ENCODE measurements around the gene LRMDA.
"Not testable (repeated sequence)": the region's sequence is repeated elsewhere in the genome, so short reads cannot be mapped to it uniquely, and the experiment has no call there.

Gene LRMDA

DNA sequence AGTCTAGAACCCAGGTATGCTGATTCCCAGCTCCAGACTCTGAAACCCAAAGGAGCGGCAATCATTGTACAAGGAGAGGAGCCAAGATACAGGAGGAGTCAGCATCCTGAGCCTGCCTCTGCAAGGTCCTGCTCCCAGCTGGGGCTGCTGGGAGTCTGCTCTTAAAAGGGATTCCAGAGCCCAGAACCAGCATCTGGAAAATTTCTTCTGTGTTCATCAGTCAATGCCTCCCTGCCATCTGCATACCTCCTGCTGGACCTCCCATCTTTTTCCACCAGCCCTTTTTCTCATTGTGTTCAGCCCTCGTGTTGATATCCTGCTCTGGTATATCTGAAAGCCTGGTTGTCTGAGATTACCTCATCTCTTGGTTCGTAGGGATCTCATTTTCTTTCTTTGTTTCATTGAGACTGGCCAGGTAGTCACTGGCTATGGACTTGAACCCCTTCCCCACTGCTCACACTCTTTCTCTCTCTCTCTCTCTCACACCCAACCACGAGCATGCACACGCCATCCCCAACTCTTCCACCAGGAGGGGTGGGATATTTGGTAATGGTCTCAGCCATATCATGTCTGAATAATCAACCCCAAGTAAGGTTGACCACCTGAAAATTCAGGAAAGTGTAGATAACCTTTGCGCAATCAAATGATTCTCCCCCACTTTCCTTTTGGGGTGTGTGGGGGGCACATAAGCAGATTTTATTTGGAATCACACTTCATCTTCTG is 608.8 kb downstream of the LRMDA start:
- DNase-seq = no peak

DNA sequence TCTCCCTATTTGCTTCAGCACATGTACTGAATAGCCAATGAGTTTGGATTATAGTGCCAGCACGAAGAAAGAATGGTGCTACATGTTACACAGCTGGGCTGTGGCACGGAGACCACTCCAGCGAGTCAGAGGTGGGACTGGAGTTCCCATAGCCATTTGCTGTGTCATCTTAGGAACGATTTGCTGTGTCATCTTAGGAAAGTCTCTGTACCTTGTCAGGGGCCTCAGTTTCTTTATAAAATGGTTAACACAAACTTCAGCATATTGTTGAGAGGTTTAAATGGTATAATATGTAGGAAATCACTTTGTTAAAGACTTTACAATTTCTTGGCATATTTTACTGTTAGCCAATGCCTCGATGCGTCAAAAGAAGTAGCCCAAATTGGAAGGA is 609.4 kb downstream of the LRMDA start:
- DNase-seq = no peak

DNA sequence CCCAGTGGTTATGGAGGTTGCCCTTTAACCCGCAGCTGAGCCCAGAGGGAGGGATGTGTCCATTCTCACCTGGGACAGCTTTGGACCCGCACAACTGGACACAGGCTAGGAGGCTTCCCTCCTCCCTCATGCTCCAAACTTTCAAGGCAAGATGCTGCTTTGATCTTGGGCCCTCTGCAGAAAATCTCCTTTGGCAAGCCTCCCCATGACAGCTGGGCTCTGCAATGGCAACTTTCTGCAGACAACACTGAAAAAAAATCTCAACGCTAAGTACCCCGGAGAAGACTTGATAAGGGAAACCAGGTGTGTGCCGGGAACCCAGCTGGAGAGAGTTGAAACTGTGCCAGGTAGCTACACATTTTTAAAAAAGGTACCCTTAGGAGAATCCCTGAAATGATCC is 610.1 kb downstream of the LRMDA start:
- DNase-seq = no peak

DNA sequence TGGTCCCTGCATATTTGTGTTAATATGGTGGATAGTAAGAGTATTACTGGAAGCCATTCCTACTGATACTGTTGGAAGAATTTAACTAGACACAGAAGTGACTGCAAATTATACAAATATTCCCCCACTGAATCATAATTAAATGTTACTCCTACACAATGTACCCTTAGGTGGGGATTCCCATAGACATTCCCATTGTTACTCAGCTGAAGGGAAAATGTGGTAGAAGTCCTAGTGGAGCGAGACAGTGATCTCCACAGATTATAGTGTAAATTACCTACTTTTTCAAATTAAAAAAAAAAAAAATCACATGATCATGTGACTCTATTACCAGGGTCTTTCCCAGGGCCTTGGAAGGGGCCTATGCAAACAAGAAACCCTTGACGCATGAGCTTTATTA is 611.8 kb downstream of the LRMDA start:
- no peak for DNase-seq

DNA sequence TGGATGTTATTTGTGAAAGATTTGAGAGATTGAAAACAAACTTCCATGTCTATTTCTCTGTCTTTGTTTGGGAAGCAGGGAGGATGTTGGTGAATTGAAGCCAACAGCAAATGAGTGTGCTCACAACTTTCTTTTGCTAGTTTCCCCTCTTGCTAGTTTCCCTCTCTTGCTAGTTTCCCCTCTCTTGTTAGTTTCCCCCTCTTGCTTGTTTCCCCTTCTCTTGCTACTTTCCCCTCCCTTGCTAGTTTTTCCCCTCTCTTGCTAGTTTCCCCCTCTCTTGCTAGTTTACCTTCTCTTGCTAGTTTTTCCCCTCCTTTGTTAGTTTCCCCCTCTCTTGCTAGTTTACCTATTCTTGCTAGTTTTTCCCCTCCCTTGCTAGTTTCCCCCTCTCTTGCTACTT is 613.3 kb downstream of the LRMDA start:
- DNase-seq = no peak

DNA sequence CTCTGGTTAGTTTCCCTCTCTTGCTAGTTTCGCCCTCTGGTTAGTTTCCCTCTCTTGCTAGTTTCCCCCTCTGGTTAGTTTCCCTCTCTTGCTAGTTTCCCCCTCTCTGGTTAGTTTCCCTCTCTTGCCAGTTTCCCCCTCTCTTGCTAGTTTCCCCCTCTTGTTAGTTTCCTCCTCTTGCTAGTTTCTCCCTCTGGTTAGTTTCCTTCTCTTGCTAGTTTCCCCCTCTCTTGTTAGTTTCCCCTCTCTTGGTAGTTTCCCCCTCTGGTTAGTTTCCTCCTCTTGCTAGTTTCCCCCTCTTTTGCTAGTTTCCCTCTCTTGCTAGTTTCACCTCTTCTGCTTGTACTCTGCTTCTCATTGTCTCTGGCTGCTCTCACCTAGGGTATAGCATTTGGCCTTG is 613.8 kb downstream of the LRMDA start:
- DNase-seq = no peak

DNA sequence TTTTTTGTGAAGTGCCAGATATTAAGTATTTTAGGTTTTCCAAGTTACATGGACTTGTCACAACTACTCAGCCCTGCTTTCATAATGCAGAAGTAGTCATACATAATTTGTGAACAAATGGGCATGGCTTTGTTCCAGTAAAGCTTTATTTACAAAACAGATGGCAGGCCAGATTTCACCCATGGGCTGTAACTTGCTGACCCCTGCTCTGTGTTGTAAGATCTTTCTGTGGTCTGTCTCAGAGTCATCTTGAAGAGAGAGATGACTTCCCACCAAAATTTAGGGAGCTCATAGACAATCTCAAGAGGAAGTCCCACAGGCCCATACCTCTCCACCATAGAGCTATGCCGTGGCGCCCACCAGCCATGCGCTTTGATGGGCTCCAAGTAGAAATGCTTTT is 616.1 kb downstream of the LRMDA start:
- DNase-seq = no peak

DNA sequence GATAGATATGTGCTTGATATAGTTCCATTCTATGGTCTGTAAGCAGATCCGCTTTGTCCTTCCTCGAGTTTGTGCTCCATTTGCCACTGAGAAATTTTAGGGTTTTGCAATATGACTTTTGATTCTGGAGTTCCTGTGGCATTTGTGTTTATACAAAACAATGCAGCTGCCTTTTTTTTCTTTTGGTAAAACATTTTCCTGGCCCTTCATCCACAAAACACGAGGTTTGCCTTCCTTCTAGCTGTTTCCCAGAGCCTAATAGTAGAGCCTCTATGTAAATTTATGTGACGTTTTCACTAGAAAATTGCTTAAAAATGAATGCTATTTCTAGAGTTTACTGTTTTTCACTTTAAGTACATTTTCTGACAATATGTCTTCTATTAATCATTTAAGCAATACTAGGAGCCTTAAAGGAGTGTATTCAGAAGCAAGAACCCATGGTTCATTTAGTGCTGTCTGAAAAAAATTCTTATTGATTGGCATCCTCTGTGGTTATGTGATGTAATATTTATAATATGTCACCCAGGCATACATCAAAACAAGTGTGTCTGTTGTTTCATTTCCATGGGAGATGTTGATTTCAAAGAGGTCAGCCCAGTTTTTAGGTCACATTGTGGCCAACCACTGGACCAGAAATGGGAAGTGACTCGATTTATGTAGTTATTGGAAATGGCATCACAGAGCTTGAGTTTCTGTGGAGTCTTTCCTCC is 618.3 kb downstream of the LRMDA start:
- DNase-seq = no peak

DNA sequence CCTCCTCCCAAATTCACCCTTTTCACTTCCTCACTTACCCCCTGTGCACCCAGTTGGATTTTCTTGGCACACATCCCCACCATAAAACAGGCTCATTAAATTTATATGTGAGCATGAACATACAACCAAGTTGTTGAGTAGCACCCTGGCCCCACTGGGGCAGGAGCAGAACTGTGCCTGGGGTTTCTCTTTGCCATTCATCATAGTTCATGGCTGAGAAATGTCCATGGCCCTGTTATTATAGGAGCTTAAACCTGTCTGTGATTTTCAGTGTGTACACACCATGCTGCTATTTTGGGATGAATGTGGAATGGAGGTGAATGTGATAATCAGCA is 618.8 kb downstream of the LRMDA start:
- DNase-seq = no peak

DNA sequence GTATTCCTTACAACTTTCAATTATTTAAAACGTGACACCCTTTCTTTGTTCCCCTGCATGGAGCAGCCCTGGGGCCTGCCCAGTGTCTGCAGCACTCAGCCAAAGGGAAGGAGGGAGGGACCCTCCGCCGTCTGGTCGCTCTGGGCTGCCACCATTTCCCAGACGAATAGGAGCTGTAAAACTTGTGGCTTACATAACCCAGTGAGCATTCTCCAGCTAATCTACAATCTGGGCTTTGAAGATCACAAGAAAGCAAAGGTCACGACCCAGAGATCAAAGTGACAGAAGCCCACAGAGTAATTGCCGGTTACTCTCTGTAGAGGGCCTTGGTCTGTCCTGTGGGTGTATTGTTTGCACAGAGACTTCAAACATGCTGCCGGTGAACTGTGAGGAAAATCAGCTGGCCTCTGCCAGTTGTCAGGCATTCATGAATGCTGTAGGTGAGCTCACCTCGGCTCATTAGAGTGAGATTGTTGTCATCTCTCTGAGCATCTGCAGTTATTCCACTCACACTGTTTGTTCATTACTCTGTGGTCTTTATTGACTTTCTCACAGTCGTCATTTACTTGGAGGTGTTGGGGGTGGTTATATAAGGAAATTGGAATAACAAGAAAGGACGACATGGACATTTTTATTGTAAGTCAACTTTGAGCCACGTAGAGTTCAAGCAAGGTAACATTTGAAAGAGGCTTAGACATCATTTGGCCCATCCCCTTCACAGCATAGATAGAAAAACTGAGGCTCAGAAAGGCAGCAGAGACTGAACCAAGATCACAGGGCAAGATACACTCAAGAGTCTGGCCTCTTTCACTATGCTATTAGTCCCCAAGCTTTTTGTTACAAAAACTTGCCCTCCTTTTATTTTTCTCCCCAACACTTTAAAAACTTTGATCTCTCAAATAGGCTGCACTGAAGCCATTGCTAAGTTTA is 619.8 kb downstream of the LRMDA start:
- DNase-seq = peak in 1 of 6 experiments; percentile 4

DNA sequence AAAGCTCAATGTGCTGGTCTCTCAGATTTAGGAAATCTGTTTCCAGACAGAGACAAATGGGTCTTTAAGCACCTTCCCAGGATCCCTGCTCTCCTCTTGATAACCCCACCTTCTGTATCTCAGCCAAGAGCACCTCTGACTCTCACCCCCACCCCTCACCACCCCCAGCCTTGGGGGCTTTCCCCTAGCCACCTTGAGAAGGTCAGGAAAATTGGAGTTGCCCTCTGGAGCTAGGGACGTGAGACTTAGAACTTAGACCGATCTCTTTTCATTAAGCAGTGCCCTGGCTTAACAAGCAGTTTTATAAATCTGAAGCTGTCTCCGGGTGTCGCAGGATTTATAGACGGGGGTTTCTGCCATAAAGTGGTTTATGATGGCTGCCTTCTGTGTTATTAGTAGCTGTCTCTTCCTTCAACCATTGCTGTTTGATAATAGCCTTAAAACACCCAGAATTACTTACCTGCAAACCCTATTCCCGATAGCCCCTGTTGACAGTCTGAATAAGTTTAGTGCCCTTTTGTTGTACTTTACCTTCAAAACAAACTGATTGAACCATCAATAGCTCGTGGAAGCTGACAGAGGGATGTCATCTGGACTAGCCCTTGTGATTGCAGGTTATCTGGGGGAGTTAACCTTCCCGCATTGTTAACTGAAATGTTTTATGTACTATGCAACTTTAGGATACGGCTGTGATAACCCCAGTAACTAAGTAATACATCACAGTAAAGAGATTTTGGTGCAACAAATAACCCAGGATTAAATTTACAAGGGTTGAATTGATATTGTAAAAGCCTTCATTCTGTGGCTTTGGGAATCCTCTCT is 621.5 kb downstream of the LRMDA start:
- DNase-seq = no peak

DNA sequence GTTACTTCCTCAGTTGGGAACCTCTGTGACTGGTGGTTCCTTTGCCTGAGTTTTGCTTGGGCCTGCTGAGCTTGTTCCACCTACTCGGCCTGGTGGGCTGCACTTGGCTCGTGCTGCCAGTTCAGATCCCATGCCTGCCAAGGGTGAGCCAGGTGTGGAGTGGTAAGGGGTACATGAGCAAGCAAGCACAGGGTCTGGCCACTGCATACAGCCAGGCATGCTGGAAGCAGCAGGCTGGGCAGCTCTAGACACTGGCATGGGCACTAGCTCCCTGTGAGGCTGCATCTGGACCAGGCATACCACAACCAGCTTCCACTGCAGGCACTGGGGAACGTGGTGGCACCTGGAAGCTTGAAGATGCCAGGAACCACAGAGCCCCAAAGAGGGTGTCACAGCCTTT is 624.0 kb downstream of the LRMDA start:
- no peak for DNase-seq

DNA sequence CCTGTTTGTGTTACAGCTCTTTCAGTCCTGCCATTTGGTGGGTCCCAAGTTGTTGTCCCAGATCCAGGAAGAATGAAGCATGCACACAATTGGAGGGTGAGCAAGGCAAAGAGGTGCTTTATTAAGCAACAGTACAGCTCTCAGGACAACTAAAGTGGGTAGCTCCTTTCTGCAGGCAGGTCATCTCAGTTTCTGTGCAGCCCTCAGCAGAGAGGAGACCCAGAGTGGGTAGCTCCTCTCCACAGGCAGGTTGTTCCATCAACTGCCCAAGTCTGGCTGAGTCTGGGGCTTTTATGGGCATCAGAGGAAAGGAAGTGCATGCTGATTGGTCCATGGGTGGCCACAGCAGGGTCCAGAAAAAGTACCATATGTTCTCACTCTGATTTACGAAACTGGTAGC is 624.5 kb downstream of the LRMDA start:
- DNase-seq = no peak

DNA sequence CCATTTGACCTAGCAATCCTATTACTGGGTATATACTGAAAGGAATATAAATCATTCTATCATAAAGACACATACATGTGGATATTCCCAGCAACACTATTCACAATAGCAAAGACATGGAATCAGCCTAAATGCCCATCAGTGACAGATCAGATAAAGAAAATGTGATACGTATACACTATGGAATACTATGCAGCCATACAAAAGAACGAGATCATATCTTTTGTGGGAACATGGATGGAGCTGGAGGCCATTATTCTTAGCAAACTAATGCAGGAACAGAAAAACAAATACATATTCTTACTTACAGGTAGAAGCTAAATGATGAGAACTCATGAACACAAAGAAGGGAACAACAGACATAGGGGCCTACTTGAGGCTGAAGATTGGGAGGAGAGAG is 629.6 kb downstream of the LRMDA start:
- DNase-seq = not testable (repeated sequence)

DNA sequence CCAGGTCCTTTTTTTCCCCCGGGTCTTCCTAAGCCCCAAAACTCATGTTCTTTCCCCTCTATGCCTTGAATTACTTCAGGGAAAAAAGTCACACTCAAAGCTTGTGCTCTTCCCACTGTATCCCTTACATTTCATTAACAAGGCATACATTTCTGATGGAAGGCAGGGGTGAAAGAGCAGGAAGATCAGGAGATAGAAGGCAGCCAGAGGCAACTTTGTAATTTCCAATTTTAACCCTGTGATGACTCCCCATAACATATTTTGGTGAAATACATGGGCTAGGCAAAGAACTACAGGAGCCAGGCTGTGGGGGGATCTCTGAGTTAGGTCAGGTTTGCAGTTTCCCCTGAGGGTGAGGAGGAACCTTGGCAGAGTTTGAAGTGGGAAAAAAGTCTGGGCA is 635.0 kb downstream of the LRMDA start:
- no peak for DNase-seq

DNA sequence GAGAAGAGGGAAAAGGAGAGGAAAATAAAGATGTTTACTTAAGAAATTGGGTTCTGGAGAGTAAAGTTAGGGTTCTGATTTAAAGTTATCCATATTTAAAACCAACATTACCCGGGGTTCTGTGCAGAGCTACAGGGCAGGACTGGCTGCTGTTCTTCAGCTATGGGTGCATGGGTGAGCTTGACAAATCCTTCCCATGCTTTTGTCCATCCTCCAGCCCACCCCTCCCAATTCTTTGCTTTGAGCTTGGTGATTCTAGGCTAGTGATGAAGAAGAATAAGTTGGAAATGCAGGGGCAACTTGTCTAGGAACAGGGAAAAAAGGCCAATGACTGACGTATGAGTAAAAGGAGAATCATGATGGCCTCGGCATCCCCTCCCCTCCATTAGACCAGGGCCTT is 636.0 kb downstream of the LRMDA start:
- no peak for DNase-seq

DNA sequence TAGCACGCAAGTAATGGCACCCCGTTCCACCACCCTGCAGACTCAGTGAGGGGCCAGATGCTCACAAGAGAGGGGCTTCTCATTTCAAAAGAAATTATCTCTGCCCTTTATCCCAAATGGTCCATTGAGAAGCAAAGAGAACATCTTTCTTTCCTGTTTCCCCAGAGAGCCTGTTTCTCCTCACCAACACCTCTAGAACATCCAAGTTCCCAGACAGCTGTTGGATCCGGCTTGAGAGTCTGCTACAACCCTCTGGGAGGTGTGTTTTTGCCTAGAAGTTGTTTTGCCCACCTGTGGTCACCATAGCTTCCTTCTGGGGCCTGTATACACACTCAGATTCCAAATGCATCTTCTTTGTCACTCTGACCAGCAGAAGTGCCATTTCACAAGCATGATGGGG is 637.4 kb downstream of the LRMDA start:
- DNase-seq = no peak

DNA sequence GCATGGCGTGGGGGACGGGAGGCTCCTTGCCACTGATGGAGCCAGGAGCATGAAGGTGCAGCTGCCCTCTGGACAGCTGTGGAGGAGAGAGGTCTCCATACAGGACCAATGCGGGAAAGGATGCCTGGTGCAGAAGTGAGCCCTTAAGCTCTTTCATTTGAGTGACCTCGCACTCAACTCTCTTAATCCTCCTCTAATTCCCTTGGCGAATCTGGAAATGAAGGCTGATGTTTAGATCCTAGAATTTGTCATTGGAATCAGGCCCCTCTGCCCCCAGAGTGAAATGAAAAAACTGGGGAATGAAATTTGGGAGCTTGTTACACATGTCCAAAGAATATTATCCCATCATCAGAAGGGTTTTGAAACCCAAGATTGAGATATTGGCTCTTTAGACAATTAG is 639.5 kb downstream of the LRMDA start:
- DNase-seq = no peak

DNA sequence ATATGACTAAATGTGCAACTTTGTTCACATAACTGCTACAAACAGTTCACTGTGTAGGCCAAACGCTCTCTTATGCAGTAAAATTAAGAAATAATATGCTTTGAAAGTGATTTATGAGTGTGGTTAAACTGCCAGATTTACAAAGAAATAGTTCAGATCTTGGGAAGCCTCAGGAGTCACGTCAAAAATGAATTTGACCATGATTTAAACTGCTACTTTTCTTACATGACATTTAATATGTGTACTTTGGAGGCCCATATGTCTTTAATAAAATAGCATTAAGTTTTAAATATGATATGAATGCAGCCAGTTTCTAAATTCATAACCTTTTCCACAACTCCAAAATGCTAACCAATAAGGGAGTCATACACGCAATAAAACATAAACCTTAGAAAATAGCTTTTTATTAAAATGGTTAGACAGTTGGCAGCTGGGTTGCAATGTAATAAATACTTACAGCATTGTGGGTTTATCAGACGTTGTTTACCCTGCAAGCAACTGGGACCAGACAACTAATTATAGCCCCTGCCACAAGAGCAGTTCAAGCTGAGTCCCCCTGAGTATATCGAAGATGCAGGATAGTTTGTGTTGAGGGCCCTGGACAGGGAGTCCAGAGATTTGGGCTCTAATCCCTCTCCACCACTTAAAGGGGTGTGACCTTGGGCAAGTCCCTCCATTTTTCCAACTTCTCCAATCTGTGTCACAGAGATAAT is 640.4 kb downstream of the LRMDA start:
- DNase-seq = no peak

DNA sequence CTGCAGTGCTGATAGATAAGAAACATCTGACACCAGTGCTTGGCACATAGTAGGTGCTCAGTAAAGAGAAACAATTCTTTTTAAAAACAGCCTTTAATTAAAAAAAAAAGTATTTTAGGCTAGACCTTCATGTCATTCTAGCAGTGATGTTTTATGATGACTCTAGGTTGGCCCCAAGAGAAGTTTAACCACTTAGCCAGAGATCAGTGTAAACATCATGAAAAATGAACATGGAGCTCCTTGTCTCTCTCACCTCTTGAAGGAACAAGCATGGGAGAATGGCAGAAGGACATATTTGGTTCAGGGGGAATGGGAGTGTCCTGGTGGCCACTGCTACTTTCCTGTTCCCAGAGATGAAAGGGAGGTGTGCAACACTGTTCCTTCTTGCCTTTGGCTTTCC is 641.0 kb downstream of the LRMDA start:
- DNase-seq = no peak

DNA sequence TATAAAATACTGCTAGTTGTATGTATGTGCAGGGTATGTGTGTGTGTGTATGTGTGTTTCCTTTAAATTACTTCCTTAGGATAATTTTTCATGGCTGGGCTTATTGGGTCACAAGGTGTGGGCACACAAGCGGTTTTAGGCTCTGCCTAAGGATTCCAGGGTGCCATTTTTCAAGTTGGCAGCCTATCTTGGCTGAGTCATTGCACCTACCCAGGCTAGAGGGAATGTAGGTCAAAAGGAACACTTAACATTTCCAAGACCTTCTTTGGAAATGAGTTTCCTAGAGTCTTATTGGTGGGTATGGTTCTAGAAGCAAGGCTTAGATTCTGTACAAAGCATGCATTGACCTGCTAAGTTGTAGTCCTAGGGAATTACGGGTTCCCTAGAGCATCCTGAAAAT is 642.1 kb downstream of the LRMDA start:
- no peak for DNase-seq

DNA sequence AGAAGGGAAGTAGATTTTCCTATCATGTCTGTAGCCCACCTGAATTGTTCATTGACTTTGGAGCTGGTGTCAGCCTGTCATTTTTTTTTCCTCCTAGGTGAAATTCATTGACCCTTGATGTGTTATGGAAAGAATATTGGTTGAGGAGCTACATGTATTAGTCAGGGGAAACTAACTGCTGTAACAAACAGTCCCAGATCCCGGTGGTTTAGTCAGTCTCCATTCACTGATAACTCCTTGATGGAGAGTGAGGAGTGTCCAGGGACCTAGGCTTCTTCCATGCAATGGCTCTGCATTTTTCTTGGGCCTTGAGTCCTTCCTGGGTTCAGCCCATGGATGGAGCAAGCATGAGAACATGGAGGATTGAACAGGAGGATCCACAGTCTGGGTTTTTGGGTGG is 643.2 kb downstream of the LRMDA start:
- DNase-seq = no peak

Data from stimulated activated naive CD4-positive, alpha-beta T cell (primary cell).